Measurements from ENCODE around the gene SKOR1. TPM values are rescaled to one million over a fixed set of nuclear protein-coding genes. Genes with fewer than 3 reads are reported as not detected.

The SKOR1 gene
- total RNA-seq, 1 donor from 2014 or later, result not detected

DNA sequence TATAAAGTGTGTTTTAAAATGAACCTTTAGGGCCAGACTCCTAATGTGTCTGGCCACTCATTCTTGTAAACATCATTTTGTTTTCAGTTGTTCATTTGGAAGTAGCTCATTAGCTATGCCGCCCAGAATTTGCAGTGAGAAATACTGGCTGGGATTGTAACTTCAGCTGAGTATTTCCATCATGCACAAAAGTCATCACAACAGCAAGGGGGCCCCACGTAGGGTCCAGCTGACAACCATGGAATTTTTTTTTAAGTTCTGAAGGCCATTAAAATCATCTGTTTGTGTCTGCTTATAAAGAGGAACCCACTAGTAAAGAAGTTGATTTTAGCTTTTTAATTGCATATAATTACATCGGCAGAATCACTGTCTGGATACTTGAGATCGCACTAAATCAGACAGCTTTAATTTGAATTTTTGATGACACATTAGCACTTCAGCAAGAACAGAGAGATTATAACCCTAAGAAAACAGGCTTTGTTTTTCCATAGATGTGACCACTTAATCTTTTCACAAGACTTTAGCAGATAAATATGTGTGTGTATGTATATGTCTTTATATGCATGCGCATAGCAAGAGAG lies 46.3 kb upstream of the SKOR1 start:
- H3K36me3 ChIP-seq (ENCODE audit: control insufficient read depth, insufficient read depth, low read length), result no peaks in the 10 kb centered on the region
- TF ChIP-seq, protein P1, sequence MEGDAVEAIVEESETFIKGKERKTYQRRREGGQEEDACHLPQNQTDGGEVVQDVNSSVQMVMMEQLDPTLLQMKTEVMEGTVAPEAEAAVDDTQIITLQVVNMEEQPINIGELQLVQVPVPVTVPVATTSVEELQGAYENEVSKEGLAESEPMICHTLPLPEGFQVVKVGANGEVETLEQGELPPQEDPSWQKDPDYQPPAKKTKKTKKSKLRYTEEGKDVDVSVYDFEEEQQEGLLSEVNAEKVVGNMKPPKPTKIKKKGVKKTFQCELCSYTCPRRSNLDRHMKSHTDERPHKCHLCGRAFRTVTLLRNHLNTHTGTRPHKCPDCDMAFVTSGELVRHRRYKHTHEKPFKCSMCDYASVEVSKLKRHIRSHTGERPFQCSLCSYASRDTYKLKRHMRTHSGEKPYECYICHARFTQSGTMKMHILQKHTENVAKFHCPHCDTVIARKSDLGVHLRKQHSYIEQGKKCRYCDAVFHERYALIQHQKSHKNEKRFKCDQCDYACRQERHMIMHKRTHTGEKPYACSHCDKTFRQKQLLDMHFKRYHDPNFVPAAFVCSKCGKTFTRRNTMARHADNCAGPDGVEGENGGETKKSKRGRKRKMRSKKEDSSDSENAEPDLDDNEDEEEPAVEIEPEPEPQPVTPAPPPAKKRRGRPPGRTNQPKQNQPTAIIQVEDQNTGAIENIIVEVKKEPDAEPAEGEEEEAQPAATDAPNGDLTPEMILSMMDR (IDR thresholded peaks at IDR 0.05; ENCODE audit: insufficient read depth, low read length, poor library complexity, severe bottlenecking), result no peak
- no peaks in the 10 kb centered on the region for H3K27me3 ChIP-seq (ENCODE audit: control insufficient read depth, insufficient read depth, low read length)
- no peak overlapping the region for H3K4me3 ChIP-seq (ENCODE audit: low read depth, low read length)
- no peak for DNase-seq (ENCODE audit: low read depth)

DNA sequence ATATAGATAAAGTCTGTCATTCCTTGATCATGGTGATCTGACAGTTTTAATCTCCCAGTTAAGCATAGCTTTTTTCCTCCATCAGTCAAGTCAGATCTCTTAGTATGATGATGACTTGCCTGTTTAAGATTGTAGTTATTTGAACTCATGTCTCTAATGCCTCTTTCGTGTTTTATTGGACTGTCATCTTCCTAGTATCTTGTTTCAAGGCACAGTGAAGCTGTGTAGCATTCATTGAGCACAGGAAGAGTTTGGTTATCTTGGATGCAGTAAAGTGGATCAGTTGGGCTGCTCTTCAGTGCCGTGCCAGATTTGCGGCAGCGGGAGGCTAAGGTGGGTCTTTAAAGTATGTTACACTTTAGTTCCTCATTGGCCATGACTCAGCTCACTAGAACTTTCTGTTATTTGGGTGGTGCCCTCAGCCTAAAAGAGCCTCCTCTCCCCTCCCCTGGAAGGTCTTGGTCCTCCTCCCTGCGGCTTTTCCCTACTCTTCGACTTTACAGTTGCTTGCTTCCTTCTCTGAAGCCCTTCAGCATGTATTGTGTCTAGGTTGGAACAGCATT lies 45.7 kb upstream of the SKOR1 start:
- Histone ChIP-seq H3K36me3 (ENCODE audit: control insufficient read depth, insufficient read depth, low read length) (no peaks in the 10 kb centered on the region), H3K27me3 (ENCODE audit: control insufficient read depth, insufficient read depth, low read length) (no peaks in the 10 kb centered on the region), H3K4me3 (ENCODE audit: low read depth, low read length) (no peak overlapping the region)
- DNase-seq (ENCODE audit: low read depth), result no peak
- TF ChIP-seq, protein P1 (IDR thresholded peaks at IDR 0.05; ENCODE audit: insufficient read depth, low read length, poor library complexity, severe bottlenecking), result no peak

DNA sequence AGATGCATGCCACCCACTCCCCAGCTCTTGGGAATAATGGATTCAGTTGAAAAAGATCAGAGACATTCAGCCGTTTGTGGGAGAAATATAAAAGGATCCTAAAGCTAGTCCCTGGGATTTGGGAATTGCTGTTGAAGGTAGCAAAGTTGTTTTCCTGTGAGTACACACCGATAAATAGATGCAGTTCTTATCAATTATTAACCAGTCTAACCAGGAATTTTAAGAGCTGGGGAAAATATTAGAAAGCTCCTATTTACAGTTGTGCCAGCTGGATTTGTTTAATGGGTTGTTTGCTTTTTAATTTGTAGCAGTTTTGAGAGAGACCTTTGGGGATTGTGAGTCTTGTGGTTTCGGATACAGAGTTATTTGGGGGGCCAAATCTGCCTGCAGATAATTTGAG lies 44.2 kb upstream of the SKOR1 start:
- no peak for DNase-seq (ENCODE audit: low read depth)
- no peak overlapping the region for H3K4me3 ChIP-seq (ENCODE audit: low read depth, low read length)
- TF ChIP-seq, protein P1 (IDR thresholded peaks at IDR 0.05; ENCODE audit: insufficient read depth, low read length, poor library complexity, severe bottlenecking), result no peak

DNA sequence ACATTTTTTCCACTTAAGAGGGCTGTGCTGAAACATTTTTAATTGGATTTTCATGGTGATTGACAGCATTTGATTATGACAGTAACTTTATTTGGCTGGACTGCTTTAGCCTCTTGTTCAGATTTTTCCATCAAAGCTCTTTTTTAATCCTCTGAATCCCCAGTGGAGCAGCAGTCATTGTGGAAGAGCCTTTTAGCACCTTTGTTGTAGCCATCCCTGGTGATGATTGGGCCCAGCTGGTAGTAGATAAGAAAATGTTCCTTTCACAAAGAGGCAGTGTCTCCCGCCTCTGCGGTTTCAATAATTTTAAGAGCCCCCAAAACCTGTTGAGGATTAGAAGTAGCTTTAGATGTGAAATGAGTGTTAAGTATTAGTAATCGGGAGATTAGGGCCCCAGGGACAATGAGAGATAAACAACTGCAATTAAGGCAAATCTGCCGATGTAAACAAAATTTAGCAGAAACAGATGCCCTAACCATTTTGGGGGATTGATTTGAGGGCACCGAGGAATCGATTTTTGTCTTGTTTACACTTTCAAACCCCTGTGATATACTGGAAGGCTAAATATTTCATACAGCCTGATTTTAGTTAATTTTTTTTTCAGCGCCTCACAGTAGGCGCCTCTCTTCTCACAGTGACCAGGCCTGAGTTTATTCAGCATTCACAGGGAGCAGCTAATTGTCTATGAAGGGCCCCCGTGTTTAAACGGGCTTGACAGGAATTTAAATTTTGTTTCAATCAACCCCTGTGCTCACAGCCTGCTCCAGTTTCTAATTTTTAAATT lies 43.2 kb upstream of the SKOR1 start:
- Histone ChIP-seq H3K36me3 (ENCODE audit: control insufficient read depth, insufficient read depth, low read length) (no peaks in the 10 kb centered on the region), H3K4me3 (ENCODE audit: low read depth, low read length) (no peak overlapping the region), H3K27me3 (ENCODE audit: control insufficient read depth, insufficient read depth, low read length) (no peaks in the 10 kb centered on the region)
- no peak for DNase-seq (ENCODE audit: low read depth)
- TF ChIP-seq, protein P1 (IDR thresholded peaks at IDR 0.05; ENCODE audit: insufficient read depth, low read length, poor library complexity, severe bottlenecking), result no peak

More for the DNA sequence above, 44.2 kb upstream of the SKOR1 start:
- H3K36me3 ChIP-seq (ENCODE audit: control insufficient read depth, insufficient read depth, low read length), result no peaks in the 10 kb centered on the region
- no peaks in the 10 kb centered on the region for H3K27me3 ChIP-seq (ENCODE audit: control insufficient read depth, insufficient read depth, low read length)

DNA sequence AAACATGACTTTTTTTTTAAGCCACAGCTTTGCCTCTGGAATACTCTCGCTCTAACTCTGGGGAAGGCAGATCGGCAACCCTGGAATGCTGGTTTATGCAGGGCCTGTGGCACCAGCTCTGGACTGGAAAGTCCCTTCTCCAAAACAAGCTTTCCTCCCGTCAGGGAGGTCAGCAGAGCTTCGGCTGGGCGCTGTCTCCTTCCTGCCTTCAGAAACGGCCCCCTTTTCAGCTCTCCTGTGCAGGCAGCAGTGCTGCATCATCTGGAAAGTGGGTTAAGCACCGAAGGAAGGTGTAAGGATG lies 42.7 kb upstream of the SKOR1 start:
- TF ChIP-seq, protein P1 (IDR thresholded peaks at IDR 0.05; ENCODE audit: insufficient read depth, low read length, poor library complexity, severe bottlenecking), result no peak
- no peaks in the 10 kb centered on the region for H3K27me3 ChIP-seq (ENCODE audit: control insufficient read depth, insufficient read depth, low read length)
- no peaks in the 10 kb centered on the region for H3K36me3 ChIP-seq (ENCODE audit: control insufficient read depth, insufficient read depth, low read length)
- H3K4me3 ChIP-seq (ENCODE audit: low read depth, low read length), result no peak overlapping the region
- no peak for DNase-seq (ENCODE audit: low read depth)
